Cardiac septum (tissue), 1 donor: ENCODE measurements around the gene DOCK9. TPM values are rescaled to one million over a fixed set of nuclear protein-coding genes. Genes with fewer than 3 reads are reported as not detected.

Source experiments
- DNase-seq: peaks from one replicate; pipeline ENCODE4 v3.0.0-alpha.2; 2020; ENCODE audit warnings: low spot score
- intact Hi-C: fragments of 100-400 bp; cut with DNase I; formaldehyde crosslinking; loops from one replicate; pipeline ENCODE4 v1.14.0; 2022
- long read RNA-seq: library from polyadenylated mRNA; unstranded; transcript quantifications from one replicate; pipeline ENCODE4 v2.0.0, GENCODE V29; 2021
- total RNA-seq: library from RNA; stranded (reverse); fragmentation: NEBNext Ultra II Directional; extraction: Animal tissue kit (Norgen Biotek cat#: 25700); gene quantifications from one replicate; pipeline ENCODE4 v1.2.1, GENCODE V29; 2021
- donor health status: DM: no; HTN: no; CAD: no.

Gene DOCK9, protein sequence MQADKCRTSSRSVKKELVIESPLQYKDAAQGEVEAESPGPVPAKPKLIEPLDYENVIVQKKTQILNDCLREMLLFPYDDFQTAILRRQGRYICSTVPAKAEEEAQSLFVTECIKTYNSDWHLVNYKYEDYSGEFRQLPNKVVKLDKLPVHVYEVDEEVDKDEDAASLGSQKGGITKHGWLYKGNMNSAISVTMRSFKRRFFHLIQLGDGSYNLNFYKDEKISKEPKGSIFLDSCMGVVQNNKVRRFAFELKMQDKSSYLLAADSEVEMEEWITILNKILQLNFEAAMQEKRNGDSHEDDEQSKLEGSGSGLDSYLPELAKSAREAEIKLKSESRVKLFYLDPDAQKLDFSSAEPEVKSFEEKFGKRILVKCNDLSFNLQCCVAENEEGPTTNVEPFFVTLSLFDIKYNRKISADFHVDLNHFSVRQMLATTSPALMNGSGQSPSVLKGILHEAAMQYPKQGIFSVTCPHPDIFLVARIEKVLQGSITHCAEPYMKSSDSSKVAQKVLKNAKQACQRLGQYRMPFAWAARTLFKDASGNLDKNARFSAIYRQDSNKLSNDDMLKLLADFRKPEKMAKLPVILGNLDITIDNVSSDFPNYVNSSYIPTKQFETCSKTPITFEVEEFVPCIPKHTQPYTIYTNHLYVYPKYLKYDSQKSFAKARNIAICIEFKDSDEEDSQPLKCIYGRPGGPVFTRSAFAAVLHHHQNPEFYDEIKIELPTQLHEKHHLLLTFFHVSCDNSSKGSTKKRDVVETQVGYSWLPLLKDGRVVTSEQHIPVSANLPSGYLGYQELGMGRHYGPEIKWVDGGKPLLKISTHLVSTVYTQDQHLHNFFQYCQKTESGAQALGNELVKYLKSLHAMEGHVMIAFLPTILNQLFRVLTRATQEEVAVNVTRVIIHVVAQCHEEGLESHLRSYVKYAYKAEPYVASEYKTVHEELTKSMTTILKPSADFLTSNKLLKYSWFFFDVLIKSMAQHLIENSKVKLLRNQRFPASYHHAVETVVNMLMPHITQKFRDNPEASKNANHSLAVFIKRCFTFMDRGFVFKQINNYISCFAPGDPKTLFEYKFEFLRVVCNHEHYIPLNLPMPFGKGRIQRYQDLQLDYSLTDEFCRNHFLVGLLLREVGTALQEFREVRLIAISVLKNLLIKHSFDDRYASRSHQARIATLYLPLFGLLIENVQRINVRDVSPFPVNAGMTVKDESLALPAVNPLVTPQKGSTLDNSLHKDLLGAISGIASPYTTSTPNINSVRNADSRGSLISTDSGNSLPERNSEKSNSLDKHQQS (N-terminal part only)
- total RNA-seq, result 30.6 TPM
- long read RNA-seq, partial matches to known transcripts, result 6 of 20 reads
- long read RNA-seq, other reads (novel, unspliced or antisense), result 14 of 20 reads

DNA sequence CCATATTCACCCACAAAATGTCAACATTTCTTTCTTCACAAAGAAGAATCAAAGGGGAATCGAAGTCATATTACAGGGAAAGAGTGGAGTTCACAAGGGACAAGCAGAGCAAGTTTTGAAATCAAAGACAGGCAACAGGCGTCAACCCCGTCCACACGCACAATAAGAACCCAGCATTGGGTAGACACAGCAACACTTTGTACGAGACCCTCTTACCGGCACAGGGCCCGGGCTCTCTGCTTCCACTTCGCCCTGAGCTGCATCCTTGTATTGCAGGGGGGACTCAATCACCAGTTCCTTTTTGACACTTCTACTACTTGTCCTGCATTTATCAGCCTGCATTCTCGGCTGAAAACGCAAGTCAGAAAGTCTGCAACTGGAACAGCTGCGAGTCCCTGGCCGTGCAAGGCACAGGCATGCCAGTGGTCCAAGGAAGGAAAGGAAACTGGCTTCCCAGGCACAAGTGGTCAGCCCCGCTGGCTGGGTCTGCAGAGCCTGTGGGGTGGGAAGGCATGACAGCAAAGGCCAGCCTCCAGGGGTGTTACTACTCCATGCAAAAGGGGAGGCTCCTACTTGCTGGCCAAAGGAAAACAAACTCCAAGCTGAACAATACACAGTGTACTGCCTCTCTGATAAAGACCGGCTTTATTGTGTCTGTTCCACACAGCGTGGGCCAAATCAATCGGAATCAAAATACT, at the start of gene DOCK9:
Gene DOCK9 (minus strand): TSS at position 497 of the 698 bp plus-strand sequence. CDS start 155 bp downstream, at position 342.
- intact Hi-C loops, result loop anchor here (10.0 kb wide), 1 partner anchor 107 kb away; no protein-coding TSS in a partner anchor
- no peak for DNase-seq

DNA sequence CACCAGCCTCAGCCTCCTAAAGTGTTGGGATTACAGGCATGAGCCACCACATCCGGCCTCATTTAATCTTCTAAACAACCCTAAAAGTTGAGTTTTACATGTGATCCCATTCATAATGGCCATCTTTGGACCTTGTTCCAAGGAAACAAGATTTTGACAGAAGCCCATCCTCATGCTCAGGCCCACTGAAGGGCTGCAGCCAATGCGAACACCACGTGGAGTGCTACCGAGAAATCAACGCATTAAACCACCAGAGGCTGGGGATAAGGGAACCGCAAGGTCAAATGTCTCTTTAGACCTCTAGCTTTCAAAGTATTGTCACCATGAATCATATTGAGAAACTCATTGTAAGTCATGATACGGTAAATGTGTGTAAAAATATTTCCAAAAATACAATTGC, 49.4 kb upstream of the DOCK9 start:
- no peak for DNase-seq
- intact Hi-C loops, result no loop called here

DNA sequence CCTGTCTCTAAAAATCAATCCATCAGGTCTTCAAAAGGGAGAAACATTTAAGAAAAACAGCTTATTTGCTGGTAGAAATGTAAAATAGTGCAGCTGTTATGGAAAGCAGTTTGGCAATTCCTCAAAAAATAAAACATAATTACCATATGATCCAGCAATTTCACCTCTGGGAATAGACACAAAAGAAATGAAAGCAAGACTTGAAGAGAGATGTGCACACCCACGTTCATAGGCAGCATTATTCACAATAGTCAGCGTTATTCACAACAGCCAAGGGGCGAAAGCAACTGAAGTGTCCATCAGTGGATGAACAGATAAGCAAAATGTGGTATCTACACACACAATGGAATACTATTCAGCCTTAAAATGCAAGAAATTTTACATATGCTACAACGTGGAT, 45.1 kb upstream of the DOCK9 start:
- DNase-seq, result no peak
- intact Hi-C loops, result no loop called here

DNA sequence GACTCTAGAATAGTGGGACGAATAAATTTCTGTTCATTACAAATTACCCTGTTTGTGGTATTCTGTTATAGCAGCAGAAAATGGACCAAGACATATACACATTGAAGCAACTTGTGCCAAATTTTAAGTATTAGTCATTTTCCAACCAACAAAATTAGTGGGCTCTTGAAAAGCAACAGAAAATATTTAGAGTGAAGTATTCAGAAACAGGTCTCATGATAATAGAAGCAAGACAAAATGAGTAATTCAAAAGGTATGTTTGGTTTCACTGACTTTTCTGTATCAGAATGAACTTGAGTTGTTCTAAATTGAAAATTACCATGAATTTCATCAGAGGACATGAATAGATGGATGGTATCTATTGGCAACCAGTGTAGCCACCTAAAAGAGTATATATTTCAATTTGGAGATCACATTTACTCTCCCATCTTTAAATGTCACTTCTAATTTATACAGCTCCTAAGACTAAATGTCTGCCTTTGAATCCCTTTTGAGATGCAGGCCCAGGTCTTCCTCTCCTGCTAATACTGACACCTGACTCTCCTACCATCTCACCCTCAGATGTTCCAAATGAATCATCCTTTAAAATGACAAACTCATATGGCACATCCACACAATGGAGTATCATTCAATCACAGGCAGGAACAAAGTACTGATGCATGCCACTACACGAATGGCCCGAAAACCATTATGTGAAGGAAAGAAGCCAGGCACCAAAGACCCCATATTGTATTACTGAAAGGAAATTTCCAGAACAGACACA, 40.7 kb upstream of the DOCK9 start:
- no peak for DNase-seq
- intact Hi-C loops, result no loop called here

DNA sequence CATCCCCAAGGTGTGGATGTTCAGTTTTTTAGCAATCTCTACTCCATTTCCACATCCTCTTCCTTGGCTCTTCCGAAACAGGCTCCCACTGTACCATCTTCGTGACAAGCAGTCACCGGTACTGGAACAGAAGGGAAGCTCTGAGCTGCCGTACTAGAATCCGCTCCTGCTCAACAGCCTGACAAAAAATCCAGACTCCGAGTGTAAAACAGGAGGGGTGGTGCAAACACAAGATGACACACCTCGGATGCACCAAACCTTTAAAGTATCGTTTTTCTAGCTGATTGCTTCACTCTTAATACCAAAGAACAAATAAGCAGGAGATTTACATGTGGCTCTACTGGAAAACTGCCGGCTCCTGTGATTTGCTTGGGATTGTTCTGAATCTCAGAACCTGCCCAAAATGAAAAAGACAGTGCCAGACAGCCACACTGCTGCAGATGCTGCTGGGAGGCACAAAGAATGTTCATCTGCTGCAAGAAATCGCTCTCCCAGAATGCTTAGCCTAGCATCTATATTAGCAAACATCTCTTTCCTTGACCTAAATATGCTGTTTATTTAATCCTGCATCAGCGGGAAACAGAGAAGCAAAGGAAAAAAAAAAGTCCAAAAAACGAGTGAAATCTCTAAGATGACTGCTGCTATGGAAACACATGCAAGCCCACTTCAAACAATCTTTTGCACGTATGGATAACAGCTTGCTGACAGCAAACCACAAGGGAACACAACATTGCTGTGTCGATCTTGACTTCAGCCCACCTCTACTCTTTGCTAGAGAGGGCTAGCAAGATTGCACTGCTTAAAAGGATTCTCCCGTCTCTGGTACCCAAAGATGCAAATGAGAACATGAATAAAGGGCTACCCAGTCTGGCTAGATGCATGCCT, 38.0 kb upstream of the DOCK9 start:
- intact Hi-C loops, result no loop called here
- DNase-seq, result no peak

DNA sequence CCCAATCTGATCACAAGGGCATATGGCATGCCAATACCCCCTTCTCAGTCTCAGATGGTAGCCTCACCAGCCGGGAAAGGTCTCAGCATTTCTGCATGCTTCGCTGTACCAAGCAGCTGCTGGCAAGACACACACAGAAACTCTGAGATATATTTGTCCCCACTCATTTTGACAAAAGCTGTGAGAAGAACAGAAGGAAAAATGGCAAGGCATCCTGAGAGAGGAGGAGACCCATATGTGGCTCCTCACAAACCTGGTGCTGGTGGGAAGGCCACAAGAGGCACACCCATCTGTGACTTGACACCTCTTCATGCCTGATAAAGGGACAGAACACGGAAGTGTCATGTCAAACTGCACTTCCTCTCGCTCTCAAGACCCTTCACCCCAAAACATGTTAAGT, 36.7 kb upstream of the DOCK9 start:
- intact Hi-C loops, result no loop called here
- DNase-seq, result no peak

DNA sequence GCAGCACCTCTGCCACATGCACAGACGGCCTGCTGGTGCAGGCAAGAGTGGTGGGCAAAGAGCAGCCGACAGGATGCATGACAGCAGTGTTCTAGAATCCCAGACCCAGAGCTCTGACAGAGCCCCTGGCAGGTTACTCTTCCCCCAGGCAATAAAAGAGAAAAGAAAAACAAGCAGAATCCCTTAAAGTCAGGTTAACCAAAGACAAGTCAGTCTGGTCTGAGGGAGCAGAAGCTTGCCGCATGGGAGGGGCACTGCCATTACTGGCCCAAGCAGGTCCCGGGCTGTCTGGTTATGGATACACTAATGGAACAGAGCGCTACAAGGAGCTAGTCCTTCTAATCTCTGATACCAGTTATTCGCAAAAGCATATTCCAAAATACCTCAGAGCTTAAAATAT, 36.1 kb upstream of the DOCK9 start:
- intact Hi-C loops, result no loop called here

DNA sequence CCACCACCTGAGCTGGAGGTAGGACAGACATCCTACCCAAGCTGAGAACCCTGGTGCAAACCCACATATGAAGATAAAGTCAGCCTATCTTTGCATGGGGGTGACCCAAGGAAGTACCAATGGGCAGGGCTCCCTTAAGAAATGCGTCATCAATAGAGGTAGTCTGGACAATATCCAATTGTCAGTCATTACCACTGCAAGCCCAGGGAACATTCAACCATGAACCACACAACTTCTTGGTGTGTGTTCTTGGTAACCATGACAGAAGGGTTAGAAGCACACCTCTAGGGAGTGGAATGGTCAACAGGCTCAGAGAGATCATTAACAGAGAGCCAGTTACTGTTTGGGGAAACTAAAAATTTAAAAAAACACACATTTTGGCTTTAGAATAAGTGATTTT, 34.7 kb upstream of the DOCK9 start:
- no peak for DNase-seq
- intact Hi-C loops, result no loop called here

More for the DNA sequence above, 36.1 kb upstream of the DOCK9 start:
- DNase-seq, result no peak

DNA sequence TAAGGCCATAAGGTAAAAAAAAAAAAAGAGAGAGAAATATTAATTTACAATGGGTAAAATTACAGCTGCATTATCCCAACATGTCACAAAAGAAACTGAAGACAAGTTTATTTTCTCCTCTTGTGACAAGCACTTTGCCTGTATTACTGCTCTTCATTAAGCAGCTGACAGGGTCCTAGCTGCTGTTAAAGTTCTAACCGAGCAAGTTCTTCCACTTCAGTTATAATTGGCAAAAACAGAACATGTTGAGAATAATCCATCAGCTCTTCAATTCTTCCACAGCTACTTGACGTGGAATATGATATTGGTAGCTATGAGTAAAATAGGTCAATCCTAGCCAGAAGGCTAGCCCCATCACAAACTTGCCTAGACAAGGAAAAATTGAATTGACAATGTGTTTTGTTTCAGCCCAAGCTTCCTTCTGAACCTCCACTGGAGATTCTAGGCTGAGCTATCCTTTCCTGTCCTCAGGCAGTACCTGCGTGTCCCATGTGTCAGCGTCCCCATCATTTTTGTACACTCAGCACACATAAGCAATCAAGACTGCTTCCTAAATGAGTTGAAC, 32.2 kb upstream of the DOCK9 start:
- intact Hi-C loops, result no loop called here
- no peak for DNase-seq

DNA sequence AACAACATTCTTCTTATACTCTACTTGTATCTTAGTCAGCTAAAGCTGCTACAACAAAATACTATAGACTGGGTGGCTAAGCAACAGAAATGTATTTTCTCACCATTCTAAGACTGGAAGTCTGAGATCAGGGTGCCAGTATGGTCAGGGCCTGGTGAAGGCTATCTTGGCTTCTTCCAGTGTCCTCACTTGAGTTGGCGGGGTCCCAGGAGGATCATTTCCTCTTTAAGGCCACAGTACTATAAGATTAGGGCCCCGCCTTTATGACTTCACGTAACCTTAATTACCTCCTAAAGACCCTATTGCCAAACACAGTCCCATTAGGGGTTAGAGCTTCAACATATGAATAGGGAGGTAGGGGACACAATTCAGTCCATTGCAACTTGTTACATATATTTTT, 30.7 kb upstream of the DOCK9 start:
- no peak for DNase-seq
- intact Hi-C loops, result no loop called here

DNA sequence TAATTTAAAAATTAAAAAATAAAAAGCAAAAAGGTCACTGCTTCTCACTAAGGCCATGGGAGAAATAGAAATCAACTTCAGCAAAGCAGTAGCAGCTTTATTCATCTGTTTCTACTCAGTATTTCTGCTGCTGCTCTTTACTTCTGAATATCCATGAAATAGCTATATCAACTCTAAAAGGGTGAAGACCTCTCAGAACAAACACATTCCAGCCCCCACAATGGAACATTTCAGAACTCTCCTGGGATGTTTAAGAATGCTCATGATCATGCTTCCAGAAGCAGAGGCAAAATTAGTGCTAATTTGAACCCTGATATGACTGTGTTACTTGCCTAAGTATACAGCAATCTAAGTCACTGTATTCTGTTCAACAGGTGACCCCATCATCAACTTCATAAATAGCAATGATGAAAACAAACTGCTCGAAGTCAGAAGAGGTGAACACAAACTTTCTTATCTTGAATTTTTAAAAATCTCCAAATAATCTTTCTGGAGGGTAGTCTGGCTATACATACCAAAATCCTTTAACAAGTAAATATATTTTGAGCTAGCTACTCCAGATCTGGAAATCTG, 29.6 kb upstream of the DOCK9 start:
- no peak for DNase-seq
- intact Hi-C loops, result no loop called here

DNA sequence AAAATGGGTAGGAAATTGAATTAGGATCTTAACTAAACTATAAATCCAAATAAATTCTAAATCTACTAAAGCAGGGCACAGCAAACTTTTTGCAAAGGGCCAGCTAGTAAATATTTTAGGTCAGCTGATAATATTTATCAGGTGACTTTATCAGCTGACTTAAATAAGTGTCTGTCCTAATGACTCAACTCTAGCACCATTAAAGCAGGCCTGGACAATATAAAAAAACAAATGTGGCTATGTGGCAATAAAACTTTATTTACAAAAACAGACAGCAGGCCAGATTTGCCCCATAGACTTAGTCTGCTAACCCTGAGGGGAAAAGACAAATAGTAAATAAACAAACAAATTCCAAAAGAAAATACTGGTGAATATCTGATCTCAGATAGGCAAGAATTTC, 27.7 kb upstream of the DOCK9 start:
- intact Hi-C loops, result no loop called here

DNA sequence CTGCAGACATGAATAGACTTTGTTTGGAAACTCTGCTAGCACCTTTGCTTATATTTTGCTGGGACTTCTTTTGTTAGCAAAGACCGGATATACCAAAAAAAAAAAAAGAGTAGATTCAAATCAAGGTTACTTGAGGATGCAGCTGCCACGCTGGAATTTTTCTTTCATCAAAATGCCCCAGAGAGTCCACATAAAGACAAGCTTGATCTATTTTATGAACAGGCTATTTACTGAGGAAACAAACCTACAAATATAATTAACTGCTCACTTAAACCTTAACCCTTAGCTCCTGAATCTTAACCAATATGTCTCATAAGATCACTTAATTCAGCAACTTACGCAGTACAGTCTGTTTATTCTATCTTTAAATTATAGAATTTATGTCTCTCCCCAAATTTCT, 27.1 kb upstream of the DOCK9 start:
- intact Hi-C loops, result no loop called here
- no peak for DNase-seq

More for the DNA sequence above, 27.7 kb upstream of the DOCK9 start:
- no peak for DNase-seq

DNA sequence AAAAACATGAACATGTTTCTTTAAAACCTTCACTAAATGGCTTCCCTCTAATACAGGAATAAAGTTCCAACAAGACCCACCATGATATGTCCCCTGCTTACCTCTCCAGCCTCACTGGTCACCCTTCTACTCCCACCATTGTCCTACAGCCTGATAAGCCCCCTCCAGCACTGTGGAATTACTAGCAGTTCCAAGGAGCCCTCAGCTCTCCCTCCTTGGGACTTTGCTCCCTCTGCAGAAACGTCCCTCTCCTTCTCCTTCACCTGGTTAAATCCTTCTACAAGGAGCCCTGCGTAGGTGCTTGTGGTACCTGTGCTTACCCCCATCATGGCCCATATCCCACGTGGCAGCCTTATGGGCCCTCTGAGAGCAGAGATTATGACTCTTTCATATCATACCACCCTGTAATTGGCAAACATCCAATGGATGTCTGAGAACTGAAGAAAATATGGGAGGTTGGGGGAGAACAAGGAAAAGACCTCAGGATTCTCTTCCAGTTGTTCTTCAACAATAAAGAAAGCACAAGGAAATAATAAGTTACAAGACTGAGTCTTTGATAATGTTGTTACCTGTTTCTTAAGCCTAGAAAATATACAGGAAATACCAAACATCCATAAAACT, 26.1 kb upstream of the DOCK9 start:
- intact Hi-C loops, result no loop called here
- no peak for DNase-seq

DNA sequence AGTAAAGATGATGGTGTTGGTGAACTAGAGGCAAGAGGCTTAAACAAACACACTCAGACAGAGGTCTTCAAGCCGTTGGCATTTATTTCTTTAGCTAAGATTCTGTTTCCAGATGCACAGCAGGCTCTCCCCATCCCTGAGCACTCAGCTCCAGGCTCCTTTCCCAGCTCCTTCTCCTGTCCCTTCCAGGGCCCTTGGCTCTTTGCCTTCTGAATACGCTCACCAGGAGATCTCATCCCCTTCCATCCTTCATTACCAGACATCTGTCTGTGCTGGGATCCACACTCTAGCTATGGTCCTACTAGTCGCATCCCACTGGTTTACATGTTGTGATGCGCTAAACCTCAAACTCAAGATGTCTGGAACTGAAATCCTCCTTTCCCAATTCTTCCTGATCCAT, 25.3 kb upstream of the DOCK9 start:
- DNase-seq, result no peak
- intact Hi-C loops, result no loop called here

DNA sequence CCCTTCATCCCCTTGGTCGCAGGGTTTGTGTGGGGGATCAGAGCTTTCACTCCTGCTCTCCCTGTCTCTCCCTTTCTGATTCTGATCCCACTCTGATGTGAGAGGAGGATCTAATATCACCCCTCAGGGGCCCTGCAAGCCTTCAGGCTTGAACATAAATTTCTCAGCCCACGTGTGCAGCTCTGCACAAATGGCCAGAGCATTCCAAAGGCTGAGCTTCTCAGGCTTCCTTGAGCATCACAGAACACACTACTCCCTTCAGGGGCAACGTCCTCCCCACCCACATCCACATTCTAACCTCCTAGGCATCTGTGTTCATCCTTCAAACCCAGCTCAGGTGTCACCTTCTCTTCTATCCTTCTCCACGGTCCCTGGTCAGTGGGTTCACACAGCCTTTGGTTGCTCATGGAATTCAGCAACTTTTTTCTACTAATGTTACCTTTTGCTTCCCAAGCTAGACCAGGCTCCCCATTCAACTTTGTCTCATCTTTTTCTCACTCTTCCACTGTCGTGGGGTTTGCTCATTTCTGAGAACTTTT, 24.4 kb upstream of the DOCK9 start:
- no peak for DNase-seq

More for the DNA sequence above, 24.4 kb upstream of the DOCK9 start:
- intact Hi-C loops, result no loop called here
